ENCODE data around the gene RPS6KA6.
"Not testable (repeated sequence)": the region's sequence is repeated elsewhere in the genome, so short reads cannot be mapped to it uniquely, and the experiment has no call there.

DNA sequence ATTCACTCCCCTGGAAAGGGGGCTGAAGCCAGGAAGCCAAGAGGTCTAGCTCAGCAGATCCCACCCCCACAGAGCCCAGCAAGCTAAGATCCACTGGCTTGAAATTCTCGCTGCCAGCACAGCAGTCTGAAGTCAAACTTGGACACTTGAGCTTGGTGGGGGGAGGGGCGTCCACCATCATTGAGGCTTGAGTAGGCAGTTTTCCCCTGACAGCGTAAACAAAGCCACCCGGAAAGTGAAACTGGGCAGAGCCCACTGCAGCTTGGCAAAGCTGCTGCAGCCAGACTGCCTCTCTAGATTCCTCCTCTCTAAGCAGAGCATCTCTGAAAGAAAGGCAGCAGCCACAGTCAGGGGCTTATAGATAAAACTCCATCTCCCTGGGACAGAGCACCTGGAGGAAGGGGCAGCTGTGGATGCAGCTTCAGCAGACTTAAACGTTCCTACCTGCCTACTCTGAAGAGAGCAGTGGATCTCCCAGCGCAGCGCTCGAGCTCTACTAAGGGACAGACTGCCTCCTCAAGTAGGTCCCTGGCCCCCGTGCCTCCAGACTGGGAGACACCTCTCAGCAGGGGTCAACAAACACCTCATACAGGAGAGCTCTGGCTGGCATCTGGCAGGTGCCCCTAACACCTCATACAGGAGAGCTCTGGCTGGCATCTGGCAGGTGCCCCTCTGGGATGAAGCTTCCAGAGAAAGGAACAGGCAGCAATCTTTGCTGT lies 108.4 kb downstream of the RPS6KA6 start:
- not testable (repeated sequence) for TF ChIP-seq PRDM1 (tag by site-specific recombination; IDR thresholded peaks at IDR 0.05); CTCF (tag by site-specific recombination; IDR thresholded peaks at IDR 0.05); ZNF777 (tag by site-specific recombination; IDR thresholded peaks at IDR 0.05; ENCODE audit: borderline replicate concordance); KLF8 (tag by site-specific recombination; IDR thresholded peaks at IDR 0.05)

Measured in HEK293 (cell line).